ENCODE results near the gene KIF20A.
"Not testable (repeated sequence)": the region's sequence is repeated elsewhere in the genome, so short reads cannot be mapped to it uniquely, and the experiment has no call there.

GRCh38 chr5:138155977-138156376 lies 22.9 kb upstream of the KIF20A start:
- TF ChIP-seq, protein P1, sequence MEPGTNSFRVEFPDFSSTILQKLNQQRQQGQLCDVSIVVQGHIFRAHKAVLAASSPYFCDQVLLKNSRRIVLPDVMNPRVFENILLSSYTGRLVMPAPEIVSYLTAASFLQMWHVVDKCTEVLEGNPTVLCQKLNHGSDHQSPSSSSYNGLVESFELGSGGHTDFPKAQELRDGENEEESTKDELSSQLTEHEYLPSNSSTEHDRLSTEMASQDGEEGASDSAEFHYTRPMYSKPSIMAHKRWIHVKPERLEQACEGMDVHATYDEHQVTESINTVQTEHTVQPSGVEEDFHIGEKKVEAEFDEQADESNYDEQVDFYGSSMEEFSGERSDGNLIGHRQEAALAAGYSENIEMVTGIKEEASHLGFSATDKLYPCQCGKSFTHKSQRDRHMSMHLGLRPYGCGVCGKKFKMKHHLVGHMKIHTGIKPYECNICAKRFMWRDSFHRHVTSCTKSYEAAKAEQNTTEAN (CRISPR knock-in tag; IDR thresholded peaks at IDR 0.05) = not testable (repeated sequence)
- TF ChIP-seq, protein P2, sequence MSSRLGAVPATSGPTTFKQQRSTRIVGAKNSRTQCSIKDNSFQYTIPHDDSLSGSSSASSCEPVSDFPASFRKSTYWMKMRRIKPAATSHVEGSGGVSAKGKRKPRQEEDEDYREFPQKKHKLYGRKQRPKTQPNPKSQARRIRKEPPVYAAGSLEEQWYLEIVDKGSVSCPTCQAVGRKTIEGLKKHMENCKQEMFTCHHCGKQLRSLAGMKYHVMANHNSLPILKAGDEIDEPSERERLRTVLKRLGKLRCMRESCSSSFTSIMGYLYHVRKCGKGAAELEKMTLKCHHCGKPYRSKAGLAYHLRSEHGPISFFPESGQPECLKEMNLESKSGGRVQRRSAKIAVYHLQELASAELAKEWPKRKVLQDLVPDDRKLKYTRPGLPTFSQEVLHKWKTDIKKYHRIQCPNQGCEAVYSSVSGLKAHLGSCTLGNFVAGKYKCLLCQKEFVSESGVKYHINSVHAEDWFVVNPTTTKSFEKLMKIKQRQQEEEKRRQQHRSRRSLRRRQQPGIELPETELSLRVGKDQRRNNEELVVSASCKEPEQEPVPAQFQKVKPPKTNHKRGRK (CRISPR knock-in tag; IDR thresholded peaks at IDR 0.05; ENCODE audit: borderline replicate concordance) = not testable (repeated sequence)
- TF ChIP-seq ZNF232 (CRISPR knock-in tag; IDR thresholded peaks at IDR 0.05); GTF2I (CRISPR knock-in tag; conservative IDR thresholded peaks at IDR 0.05); USF2 (CRISPR knock-in tag; IDR thresholded peaks at IDR 0.05); MXD4 (CRISPR knock-in tag; IDR thresholded peaks at IDR 0.05; ENCODE audit: borderline replicate concordance): not testable (repeated sequence)
- TF ChIP-seq, protein P3, sequence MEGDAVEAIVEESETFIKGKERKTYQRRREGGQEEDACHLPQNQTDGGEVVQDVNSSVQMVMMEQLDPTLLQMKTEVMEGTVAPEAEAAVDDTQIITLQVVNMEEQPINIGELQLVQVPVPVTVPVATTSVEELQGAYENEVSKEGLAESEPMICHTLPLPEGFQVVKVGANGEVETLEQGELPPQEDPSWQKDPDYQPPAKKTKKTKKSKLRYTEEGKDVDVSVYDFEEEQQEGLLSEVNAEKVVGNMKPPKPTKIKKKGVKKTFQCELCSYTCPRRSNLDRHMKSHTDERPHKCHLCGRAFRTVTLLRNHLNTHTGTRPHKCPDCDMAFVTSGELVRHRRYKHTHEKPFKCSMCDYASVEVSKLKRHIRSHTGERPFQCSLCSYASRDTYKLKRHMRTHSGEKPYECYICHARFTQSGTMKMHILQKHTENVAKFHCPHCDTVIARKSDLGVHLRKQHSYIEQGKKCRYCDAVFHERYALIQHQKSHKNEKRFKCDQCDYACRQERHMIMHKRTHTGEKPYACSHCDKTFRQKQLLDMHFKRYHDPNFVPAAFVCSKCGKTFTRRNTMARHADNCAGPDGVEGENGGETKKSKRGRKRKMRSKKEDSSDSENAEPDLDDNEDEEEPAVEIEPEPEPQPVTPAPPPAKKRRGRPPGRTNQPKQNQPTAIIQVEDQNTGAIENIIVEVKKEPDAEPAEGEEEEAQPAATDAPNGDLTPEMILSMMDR (IDR thresholded peaks at IDR 0.05) = not testable (repeated sequence)
